Upper lobe of left lung (tissue), 4 donors: Measurements from ENCODE around the gene KCNH1.

Source experiments
- POLR2A ChIP-seq, 4 donors: fragments of 450-650 bp; IDR thresholded peaks; one replicate each; pipeline ENCODE4 v1.5.1; 2016 to 2017; ENCODE audit warnings: antibody characterized with exemption in 4 of 4, mild to moderate bottlenecking in 2 of 4
- POLR2AphosphoS5 ChIP-seq, 2 donors: sonication (generic); formaldehyde crosslinking; IDR thresholded peaks; one replicate each; pipeline ENCODE4 v1.5.1; 2017; ENCODE audit warnings: antibody characterized with exemption in 2 of 2
- TF ChIP-seq, protein P1 (sequence below), 6 experiments: fragments of 450-650 bp in 4 of 6; fragments of 200-600 bp in 2 of 6; sonication (generic) in 2 of 6; IDR thresholded peaks; one replicate each; pipeline ENCODE4 v1.5.1; 2016 to 2019; ENCODE audit warnings: antibody characterized with exemption in 6 of 6

DNA sequence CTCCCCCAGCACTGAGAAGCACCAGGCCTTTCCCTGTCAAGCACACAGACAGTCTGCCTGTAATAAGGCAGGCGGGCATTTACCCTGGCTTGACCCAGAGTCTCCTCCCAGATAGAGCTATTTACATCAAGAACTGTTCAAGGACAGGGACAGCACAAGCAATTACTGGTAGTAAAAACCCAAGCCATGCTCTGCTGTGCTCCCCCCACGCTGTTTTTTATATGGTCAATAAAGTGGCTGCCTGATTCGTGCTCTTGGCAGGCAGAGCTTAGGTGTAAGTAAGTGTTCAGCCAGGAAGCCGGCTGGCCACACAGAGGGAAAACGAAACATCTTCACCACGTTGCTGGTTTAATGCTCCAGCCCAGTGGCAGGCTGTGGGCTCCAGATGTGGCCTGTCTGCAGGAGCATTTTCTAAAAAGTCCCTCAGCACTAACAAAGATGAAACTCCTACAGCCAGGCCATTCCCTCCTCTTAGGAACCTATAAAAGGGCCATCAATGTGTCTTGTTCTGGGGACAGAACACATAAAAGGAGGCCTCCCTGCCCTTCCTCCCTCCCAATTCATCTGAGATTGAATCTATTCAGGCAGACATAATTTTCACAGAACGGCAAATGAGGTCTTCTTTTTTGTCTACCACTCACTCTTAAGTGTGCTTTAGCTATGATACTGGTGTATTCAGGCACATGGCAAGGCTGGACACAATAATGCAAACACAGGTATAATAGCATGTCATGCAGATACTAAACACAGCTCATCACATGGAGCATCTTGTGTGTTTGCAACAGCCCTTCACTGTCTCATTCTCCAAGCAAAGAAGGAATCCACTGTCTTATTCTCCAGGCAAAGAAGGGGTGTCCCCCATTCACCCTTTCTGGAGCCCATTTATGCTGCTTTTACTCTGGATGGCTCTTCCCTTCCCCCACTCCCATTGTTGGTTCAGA is 426.4 kb downstream of the KCNH1 start:
- TF ChIP-seq POLR2A (IDR thresholded peaks at IDR 0.05) (no peak), POLR2AphosphoS5 (IDR thresholded peaks at IDR 0.05) (no peak)
- TF ChIP-seq, protein P1, sequence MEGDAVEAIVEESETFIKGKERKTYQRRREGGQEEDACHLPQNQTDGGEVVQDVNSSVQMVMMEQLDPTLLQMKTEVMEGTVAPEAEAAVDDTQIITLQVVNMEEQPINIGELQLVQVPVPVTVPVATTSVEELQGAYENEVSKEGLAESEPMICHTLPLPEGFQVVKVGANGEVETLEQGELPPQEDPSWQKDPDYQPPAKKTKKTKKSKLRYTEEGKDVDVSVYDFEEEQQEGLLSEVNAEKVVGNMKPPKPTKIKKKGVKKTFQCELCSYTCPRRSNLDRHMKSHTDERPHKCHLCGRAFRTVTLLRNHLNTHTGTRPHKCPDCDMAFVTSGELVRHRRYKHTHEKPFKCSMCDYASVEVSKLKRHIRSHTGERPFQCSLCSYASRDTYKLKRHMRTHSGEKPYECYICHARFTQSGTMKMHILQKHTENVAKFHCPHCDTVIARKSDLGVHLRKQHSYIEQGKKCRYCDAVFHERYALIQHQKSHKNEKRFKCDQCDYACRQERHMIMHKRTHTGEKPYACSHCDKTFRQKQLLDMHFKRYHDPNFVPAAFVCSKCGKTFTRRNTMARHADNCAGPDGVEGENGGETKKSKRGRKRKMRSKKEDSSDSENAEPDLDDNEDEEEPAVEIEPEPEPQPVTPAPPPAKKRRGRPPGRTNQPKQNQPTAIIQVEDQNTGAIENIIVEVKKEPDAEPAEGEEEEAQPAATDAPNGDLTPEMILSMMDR (IDR thresholded peaks at IDR 0.05) = no peak
